Limb (tissue), 2 donors: ENCODE results near the gene CRY1.

Experiments used
- DNase-seq, 2 donors: peaks; one replicate each; pipeline ENCODE4 v3.0.0-alpha.2; 2016; ENCODE audit errors: extremely low spot score in 2 of 2

The CRY1 gene

DNA sequence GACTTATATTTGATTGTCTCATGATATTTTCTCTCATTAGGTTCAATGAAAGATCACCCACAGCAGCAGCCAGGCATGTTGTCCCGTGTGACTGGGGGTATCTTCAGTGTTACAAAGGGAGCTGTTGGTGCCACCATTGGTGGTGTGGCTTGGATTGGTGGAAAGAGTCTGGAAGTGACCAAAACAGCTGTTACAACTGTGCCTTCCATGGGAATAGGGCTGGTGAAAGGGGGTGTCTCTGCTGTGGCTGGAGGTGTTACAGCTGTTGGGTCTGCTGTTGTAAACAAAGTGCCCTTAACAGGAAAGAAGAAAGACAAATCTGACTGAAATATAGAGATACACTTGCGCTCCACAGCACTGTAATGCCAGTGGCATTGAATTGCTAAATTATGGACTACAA lies 122.3 kb downstream of the CRY1 start:
- DNase-seq = no peak

- DNase-seq = no peak
These were observed 128.8 kb downstream of the CRY1 start for GRCh38 chr12:106964526-106964925.

GRCh38 chr12:106962286-106962685 lies 131.1 kb downstream of the CRY1 start:
- no peak for DNase-seq

- no peak for DNase-seq
These were observed 132.9 kb downstream of the CRY1 start for GRCh38 chr12:106960443-106960842.

DNA sequence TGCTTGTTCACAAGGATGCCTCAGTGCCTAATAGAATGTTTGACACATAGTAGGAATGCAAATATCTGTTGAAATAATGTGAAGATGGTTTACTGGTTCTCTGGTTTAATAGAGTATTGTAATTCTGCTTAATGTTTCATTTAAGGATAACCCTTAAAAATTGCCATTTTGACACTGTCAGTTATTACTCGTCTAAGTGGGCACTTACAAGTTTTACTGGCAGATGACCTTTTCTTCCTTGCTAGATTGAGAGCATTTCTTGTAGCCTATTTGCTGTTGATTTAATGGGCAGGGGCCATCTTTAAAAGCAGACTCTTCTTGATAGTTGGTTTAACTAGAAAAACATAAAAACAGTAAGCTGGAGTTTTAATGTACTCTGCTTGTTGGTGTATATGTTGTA lies 135.8 kb downstream of the CRY1 start:
- DNase-seq = no peak

GRCh38 chr12:106956048-106956578 lies 137.2 kb downstream of the CRY1 start:
- peak in 1 of 2 donors; percentile 86 for DNase-seq

DNA sequence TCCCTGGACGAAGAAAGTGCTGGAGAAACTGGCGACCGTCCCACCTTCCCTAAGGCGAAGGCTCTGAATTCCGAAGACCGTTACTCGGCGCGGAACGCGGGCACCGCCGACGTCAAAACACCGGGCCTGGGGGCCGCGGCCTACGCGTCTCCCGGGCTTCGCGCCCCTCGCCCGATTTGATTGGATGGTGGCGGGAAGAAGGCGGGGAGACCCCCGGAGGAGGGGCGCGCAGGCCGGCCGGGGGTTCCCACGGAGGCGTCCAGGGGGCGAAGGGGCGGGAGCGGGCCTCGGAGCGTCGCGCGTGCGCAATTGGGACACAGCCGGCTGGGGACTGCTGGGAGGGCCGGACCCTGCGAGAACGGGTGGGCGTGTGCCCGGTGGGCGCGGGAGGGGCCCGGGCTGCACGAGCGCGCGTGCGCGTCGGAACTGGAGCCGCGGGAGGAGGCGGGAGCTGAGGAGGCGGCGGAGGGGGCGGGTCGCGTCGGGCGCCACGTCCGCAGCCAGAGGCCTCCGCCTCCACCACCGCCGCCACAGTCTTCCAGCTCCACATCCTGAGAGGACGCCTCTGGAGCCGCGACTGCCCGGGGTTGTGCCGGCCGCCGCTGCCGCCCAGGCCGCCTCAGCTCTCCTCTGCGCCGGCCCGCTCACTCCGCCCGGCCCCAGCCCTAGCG lies 137.8 kb downstream of the CRY1 start, which contains the start of gene TMEM263:
Gene TMEM263 (plus strand): TSS at position 531 of the 671 bp plus-strand sequence. CDS start 11,210 bp downstream, outside the sequence.
- DNase-seq = peak; percentile 98 to 99

DNA sequence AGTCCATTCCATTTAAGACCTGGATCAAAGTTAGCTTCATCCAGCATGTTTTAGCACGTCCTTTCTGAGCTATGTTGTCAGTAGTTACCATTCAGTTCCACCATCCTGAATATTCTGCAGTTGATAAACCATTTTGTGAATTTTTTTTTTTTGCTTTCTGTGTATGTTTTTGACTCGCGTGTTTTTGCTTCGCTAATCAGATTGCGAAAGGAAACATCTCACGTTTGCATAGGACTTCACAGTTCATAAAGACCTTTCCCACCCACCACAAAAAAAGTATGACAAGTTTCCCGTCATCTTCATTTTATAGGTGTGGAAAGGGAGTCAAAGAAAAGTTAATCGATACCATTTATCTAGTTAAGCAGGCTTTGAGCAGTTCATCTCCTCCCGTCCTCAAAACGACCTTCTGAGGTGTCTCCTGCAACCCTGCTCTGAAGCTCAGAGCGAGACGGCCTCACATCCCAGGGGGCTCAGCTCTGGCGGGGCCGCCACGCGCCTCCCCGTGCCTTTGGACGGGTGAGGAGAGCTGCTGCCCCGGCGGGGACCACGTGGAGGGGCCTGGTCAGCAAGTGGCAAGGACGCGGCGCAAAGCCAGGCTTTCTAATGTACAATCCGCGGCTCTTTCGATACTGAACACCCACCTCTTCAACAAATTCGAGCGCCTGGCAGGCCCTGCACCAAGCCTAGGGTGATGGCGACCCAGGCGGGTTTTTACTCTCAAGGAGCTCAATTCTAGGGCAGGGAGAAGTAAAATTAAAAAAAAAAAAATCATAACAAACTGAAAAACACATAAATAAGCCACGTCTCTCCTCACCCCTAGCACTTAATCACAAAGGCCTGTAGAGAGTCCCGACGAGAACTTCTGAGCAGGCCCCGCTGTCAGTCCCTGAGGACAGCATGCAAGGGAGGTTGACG lies 138.6 kb downstream of the CRY1 start:
- peak in 1 of 2 donors; percentile 67 for DNase-seq

DNA sequence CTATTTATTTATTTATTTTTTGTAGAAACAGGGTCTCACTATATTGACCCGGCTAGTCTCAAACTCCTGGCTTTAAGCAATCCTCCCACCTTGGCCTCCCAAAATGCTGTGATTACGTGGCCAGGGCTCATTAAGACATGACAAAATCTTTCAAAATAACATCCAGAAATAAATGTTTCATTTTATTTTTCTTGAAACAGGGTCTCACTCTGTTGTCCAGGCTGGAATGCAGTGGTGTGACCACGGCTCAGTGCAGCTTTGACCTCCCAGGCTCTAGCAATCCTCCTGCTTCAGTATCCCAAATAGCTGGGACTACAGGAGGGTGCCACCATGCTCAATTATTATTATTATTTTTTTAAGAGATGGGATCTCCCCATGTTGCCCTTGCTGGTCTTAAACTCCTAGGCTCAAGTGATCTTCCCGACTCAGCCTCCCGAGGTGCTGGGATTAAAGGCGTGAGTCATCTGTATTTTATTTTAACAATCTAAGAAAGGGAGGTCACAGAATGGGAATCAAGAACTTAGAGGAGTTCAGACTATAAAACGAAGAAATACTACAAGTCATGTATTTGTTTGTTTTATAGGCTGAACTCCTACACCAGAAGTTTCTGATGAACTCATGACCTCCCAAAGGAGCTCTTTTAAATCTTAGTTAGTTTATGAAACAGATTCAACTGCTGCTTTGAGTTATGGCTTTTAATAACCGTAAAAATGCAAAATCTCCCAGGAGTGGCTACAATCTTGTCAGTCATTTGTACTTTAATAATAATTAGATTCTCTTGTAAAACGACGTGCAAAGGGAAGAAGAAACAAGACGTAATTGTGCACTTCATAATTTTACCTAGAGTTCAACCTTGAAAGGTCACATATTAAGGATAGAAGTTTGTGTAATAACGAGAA lies 139.7 kb downstream of the CRY1 start:
- DNase-seq = no peak

- DNase-seq = no peak
These were observed 142.8 kb downstream of the CRY1 start for GRCh38 chr12:106950591-106950990.

- DNase-seq = no peak
These were observed 145.9 kb downstream of the CRY1 start for GRCh38 chr12:106947461-106947860.

GRCh38 chr12:106945261-106945851 lies 148.0 kb downstream of the CRY1 start:
- no peak for DNase-seq

GRCh38 chr12:106942775-106943174 lies 150.6 kb downstream of the CRY1 start:
- no peak for DNase-seq

GRCh38 chr12:106941481-106942156 lies 151.7 kb downstream of the CRY1 start:
- DNase-seq = no peak
